Skeletal muscle tissue (tissue), 4 donors: Measurements from ENCODE around the gene ATG4D. TPM values are rescaled to one million over a fixed set of nuclear protein-coding genes. Genes with fewer than 3 reads are reported as not detected.

ENCODE experiments used
- H3K27ac ChIP-seq: one replicate; pipeline ENCODE4 v1.7.0; 2013; ENCODE audit warnings: mild to moderate bottlenecking, low read depth, low read length, inconsistent platforms
- H3K27me3 ChIP-seq, 3 donors: one replicate each; pipeline ENCODE4 v1.7.0; 2013; ENCODE audit warnings: low read length in 3 of 3; ENCODE audit not compliant: control insufficient read depth in 3 of 3, insufficient read depth in 3 of 3
- H3K36me3 ChIP-seq, 3 donors: one replicate each; pipeline ENCODE4 v1.7.0; 2013; ENCODE audit warnings: low read length in 3 of 3; ENCODE audit not compliant: control insufficient read depth in 3 of 3, insufficient read depth in 3 of 3
- H3K4me1 ChIP-seq, 3 donors: one replicate each; pipeline ENCODE4 v1.7.0; 2013; ENCODE audit warnings: low read length in 3 of 3, mild to moderate bottlenecking in 3 of 3; ENCODE audit not compliant: control insufficient read depth in 3 of 3, insufficient read depth in 3 of 3
- H3K4me3 ChIP-seq, 3 donors: one replicate each; pipeline ENCODE4 v1.7.0; 2013; ENCODE audit warnings: low read length in 3 of 3
- H3K9ac ChIP-seq, 3 donors: one replicate each; pipeline ENCODE4 v1.7.0; 2013; ENCODE audit warnings: low read length in 3 of 3, mild to moderate bottlenecking in 3 of 3, moderate library complexity in 2 of 3, low read depth in 1 of 3
- H3K9me3 ChIP-seq, 3 donors: one replicate each; pipeline ENCODE4 v1.7.0; 2013; ENCODE audit warnings: low read length in 3 of 3; ENCODE audit not compliant: control insufficient read depth in 3 of 3
- total RNA-seq: library from RNA; depleted of rRNA; stranded (reverse); fragments of >200 nt; gene quantifications from one replicate; pipeline ENCODE4 v1.2.3, GENCODE V29; 2014
- donor health status: Osteomylitis.

Gene ATG4D
- total RNA-seq, 1 donor from 2014 or later = 20.4 TPM

DNA sequence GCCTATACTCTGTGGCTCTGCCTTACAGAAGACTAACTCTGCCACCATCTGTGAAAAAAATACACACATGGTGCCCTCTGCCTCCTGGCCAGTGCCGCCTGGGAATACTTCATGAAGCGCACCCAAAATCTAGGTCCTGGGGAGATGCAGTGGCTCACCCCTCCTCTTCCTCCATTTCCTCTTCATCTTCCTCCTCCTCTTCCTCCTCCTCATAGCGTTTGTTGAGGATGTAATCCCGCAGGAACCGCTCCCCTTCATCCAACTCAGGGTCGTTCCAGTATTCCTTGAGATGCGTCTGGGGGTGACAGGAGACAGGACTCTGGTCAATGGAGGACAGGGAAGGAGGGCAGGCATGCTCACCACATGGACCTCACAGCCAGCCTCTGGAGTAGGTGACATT is 16.4 kb downstream of the ATG4D start:
- H3K36me3 ChIP-seq = peaks cover 38 to 55% (median 38%) of the 10 kb centered on the region in 3 donors
- H3K27me3 ChIP-seq = no peaks in the 10 kb centered on the region
- H3K27ac ChIP-seq = no peak overlapping the region
- no peak overlapping the region for H3K9ac ChIP-seq
- H3K4me3 ChIP-seq = no peak overlapping the region
- peaks cover 3 to 13% (median 5%) of the 10 kb centered on the region in 3 donors for H3K4me1 ChIP-seq
- H3K9me3 ChIP-seq = no peaks in the 10 kb centered on the region

DNA sequence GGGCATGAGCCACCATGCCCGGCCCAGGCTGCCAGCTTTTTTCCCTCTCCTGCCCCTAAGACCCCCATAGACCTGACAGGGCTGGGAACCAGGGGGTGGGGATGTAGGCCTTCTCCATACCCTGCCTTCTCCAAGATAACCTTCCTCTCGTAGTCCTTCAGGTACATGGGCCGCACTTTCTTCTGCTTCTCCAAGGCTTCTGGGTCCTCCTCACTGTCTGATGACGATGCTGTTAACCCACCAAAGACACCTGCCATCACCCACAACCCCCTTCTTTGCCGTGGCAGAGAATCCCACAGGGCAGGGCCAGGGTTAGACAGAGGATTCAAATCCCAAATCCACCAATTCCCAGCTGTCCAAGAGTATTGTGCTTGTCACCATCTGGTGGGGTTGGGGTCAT is 18.9 kb downstream of the ATG4D start:
- Histone ChIP-seq H3K4me3 (no peak overlapping the region), H3K36me3 (peaks cover 26 to 35% (median 28%) of the 10 kb centered on the region in 3 donors), H3K27me3 (no peaks in the 10 kb centered on the region), H3K9ac (no peak overlapping the region), H3K27ac (no peak overlapping the region), H3K9me3 (no peaks in the 10 kb centered on the region), H3K4me1 (peaks cover 20 to 26% (median 20%) of the 10 kb centered on the region in 3 donors)

GRCh38 chr19:10565028-10565566 is 21.4 kb downstream of the ATG4D start:
- Histone ChIP-seq H3K4me1 (peaks cover 33 to 39% (median 34%) of the 10 kb centered on the region in 3 donors), H3K9me3 (no peaks in the 10 kb centered on the region), H3K4me3 (peak overlapping the region; percentile 75 to 89 (median 88)), H3K27me3 (no peaks in the 10 kb centered on the region), H3K27ac (peak overlapping the region; percentile 84), H3K9ac (peak overlapping the region; percentile 82 to 92 (median 91)), H3K36me3 (peaks cover 9 to 14% (median 10%) of the 10 kb centered on the region in 3 donors)

GRCh38 chr19:10565567-10566407 is 22.1 kb downstream of the ATG4D start, which contains the start of gene KRI1:
Gene KRI1, minus strand, starts transcription at chr19:10566010. Its CDS starts 11 bp downstream, at chr19:10565999.
- Histone ChIP-seq H3K4me3 (peak within 1 kb of the TSS; percentile 75 to 89 (median 88)), H3K27me3 (no peaks in the 10 kb centered on the region), H3K36me3 (peaks cover 3 to 7% (median 5%) of the 10 kb centered on the region in 3 donors), H3K9me3 (no peaks in the 10 kb centered on the region), H3K4me1 (peaks cover 33 to 39% (median 34%) of the 10 kb centered on the region in 3 donors), H3K27ac (peak within 1 kb of the TSS; percentile 84), H3K9ac (peak within 1 kb of the TSS; percentile 82 to 92 (median 91))

- peak overlapping the region; percentile 75 to 89 (median 88) for H3K4me3 ChIP-seq
- H3K4me1 ChIP-seq = peaks cover 33 to 39% (median 34%) of the 10 kb centered on the region in 3 donors
- H3K27me3 ChIP-seq = no peaks in the 10 kb centered on the region
- H3K27ac ChIP-seq = peak overlapping the region; percentile 83
- H3K36me3 ChIP-seq = peaks cover 3 to 5% (median 4%) of the 10 kb centered on the region in 3 donors
- no peaks in the 10 kb centered on the region for H3K9me3 ChIP-seq
- H3K9ac ChIP-seq = peak overlapping the region; percentile 36 to 81 (median 77)
These were observed 22.6 kb downstream of the ATG4D start for GRCh38 chr19:10566408-10566657.

DNA sequence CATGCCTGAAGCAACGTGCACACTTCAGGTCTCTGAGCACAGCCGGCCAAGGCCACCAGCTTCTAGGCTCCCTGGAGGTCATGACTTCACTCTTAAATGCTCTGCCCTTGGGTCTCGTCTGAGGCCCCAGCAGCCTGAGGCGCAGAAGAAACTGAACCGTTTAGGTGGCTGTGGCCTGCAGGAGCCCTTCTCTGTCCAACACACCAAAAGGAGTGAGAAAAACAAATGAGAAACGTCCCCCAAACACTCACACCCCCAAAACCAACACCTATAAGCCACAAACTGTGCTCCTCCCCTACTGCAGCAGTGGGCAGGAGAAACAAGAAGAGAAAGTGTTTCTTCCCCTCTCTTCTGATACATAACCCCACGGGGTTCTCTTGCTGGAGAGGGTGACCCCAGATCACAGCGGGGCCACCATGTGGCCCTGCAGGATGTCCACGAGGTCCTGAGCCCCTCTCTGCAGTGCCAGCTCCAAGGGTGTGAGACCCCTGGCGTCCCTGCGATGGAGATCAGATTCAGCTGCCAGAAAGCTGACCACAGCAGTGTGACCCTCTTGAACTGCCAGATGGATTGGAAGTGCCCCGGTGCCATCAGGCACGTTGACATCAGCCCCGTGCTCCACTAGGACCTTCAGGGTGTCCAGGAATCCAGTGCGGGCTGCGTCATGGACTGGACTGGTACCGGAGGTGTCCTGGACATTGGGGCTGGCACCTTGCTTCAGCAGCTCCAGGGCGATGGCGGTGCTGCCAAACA is 23.1 kb downstream of the ATG4D start:
- Histone ChIP-seq H3K4me1 (peaks cover 33 to 39% (median 34%) of the 10 kb centered on the region in 3 donors), H3K9me3 (no peaks in the 10 kb centered on the region), H3K27me3 (no peaks in the 10 kb centered on the region), H3K27ac (peak overlapping the region; percentile 83), H3K9ac (peak overlapping the region in 2 of 3 donors; percentile 77 to 81), H3K4me3 (peak overlapping the region; percentile 75 to 89 (median 88)), H3K36me3 (peaks cover 3 to 5% (median 4%) of the 10 kb centered on the region in 3 donors)

DNA sequence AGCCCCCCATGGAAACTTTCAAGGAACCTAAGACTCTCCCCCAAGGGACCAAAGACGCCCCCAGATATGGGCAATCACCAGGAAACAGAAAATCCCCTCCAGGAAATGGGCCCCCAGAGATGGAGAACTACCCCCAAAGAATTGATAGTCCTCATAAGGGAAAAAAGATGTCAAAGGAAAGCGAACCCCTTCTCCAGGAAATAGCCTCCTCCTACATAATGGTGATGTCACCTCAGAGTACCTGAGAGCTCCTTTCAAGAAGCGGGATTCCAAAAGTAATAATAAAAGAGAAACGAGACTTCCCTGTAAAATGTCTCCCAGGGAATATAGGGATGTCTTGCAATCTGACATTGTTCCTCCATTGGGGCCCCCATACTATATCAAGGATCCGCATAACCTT is 24.0 kb downstream of the ATG4D start:
- Histone ChIP-seq H3K36me3 (peaks cover 1 to 3% (median 1%) of the 10 kb centered on the region in 3 donors), H3K9ac (peak overlapping the region; percentile 29 to 76 (median 33)), H3K9me3 (no peaks in the 10 kb centered on the region), H3K4me3 (peak overlapping the region in 2 of 3 donors; percentile 67 to 75), H3K4me1 (peaks cover 33 to 39% (median 34%) of the 10 kb centered on the region in 3 donors), H3K27ac (peak overlapping the region; percentile 83), H3K27me3 (no peaks in the 10 kb centered on the region)

DNA sequence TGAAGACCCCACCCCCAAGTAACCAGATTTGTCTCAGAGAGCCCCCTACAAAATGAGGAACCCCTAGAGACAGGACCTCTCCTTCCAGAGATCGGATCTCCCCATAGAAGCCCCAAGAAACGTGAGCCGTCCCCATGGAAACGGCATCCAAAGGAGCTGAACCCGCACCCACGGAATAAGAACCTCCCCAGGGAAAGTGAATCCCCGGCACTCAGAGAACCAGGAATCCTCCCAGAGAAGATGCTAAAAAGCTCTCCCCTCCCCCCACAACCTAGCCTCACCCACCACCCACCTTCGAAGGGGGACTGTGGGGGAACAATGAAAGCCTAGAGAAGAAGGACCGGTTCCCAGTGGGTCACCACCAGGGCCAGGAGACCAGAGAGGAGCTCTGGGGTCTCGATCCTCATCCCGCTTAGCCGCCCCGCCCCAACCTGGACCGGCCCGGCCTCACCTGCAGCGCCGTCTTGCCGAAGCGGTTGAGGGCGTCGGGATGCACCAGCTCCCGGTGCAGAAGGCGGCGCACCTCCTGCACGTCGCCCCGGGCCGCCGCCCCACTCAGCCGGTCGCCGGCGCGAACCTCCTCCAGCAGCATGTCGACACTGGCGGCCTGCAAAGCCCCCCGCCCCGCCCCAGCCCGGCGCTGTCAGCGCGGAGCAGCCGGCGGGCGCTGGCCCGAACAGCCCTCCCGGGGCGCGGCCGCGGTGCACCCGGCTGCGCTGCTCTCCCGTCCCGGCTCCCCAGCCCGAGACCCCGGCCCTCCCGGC is 24.5 kb downstream of the ATG4D start:
- H3K27ac ChIP-seq = peak overlapping the region; percentile 83
- H3K27me3 ChIP-seq = no peaks in the 10 kb centered on the region
- peaks cover 33 to 39% (median 34%) of the 10 kb centered on the region in 3 donors for H3K4me1 ChIP-seq
- peak overlapping the region; percentile 67 to 75 (median 73) for H3K4me3 ChIP-seq
- H3K9ac ChIP-seq = peak overlapping the region; percentile 17 to 76 (median 33)
- peaks cover 0 to 3% (median 0%) of the 10 kb centered on the region in 3 donors for H3K36me3 ChIP-seq
- no peaks in the 10 kb centered on the region for H3K9me3 ChIP-seq
